A549 (cell line): ENCODE measurements around the gene TBX1. TPM values are rescaled to one million over a fixed set of nuclear protein-coding genes. Genes with fewer than 3 reads are reported as not detected.

Experiments used
- ATAC-seq, 2 experiments: fragments of 200-7000 bp in 1 of 2; fragments of >200 bp in 1 of 2; cut with Nextera tagmentation in 1 of 2; cut with Tn5 transposase in 1 of 2; 3 replicates each; pipeline versions ENCODE4 v1.8.0 to v1.9.1; 2018 to 2020; ENCODE audit warnings: mild to moderate bottlenecking in 1 of 2, moderate library complexity in 1 of 2
- CTCF ChIA-PET: fragments of 300-600 bp; sonication (Branson Sonifier 250); formaldehyde crosslinking; extraction: SDS; loops from one replicate; lab custom pipeline; 2021; ENCODE audit warnings: antibody characterized with exemption, inconsistent platforms; lab: Yijun Ruan, JAX
- POLR2A ChIA-PET: fragments of 350-600 bp; formaldehyde crosslinking; extraction: SDS; loops from one replicate; lab custom pipeline; 2021; ENCODE audit warnings: antibody characterized with exemption, inconsistent platforms; lab: Yijun Ruan, JAX
- DNase-seq, 2 experiments: peaks; one replicate each; pipeline versions ENCODE4 v3.0.0 to v3.0.0-alpha.2; 2011 to 2016; ENCODE audit warnings: low read depth in 1 of 2, low spot score in 1 of 2
- FAIRE-seq: peaks from 2 replicates; lab custom pipeline; 2011; peaks lifted over from hg19 to GRCh38; lab: Jason Lieb, UNC
- H3K27ac ChIP-seq, 2 experiments: fragments of >200 bp; sonication (Bioruptor Twin); formaldehyde crosslinking; 3 replicates each; pipeline ENCODE4 v1.5.1; 2016 to 2017
- H3K4me1 ChIP-seq: fragments of >200 bp; sonication (Bioruptor Twin); formaldehyde crosslinking; 3 replicates; pipeline ENCODE4 v1.6.1; 2016
- H3K4me2 ChIP-seq: fragments of >200 bp; sonication (Bioruptor Twin); formaldehyde crosslinking; 3 replicates; pipeline ENCODE4 v1.6.1; 2016
- H3K4me3 ChIP-seq: fragments of >200 bp; sonication (Bioruptor Twin); formaldehyde crosslinking; 3 replicates; pipeline ENCODE4 v1.5.1; 2016
- H3K9me3 ChIP-seq: fragments of >200 bp; sonication (Bioruptor Twin); formaldehyde crosslinking; 3 replicates; pipeline ENCODE4 v1.6.1; 2016
- CEBPB ChIP-seq, 2 experiments: fragments of >200 bp in 1 of 2; sonication (Bioruptor Twin) in 1 of 2; formaldehyde crosslinking in 1 of 2; IDR thresholded peaks; 2 replicates each; pipeline ENCODE4 v1.6.1; 2012 to 2016
- E2F6 ChIP-seq: IDR thresholded peaks from 2 replicates; pipeline ENCODE4 v1.6.1; 2012; ENCODE audit warnings: low read depth, borderline replicate concordance
- EHF ChIP-seq: fragments of 250-450 bp; sonication (Bioruptor Pico); IDR thresholded peaks from 2 replicates; pipeline ENCODE4 v1.5.0; 2020; ENCODE audit warnings: mild to moderate bottlenecking
- EHMT2 ChIP-seq: fragments of 200-600 bp; sonication (generic); IDR thresholded peaks from 2 replicates; pipeline ENCODE4 v1.6.1; 2016; ENCODE audit warnings: antibody characterized with exemption, low read depth, mild to moderate bottlenecking, moderate library complexity
- EP300 ChIP-seq, 2 experiments: fragments of >200 bp; sonication (Bioruptor Twin); formaldehyde crosslinking; IDR thresholded peaks; 2 replicates in 1 of 2; 3 replicates in 1 of 2; pipeline ENCODE4 v1.6.1; 2016 to 2017
- ESRRA ChIP-seq: fragments of 150-350 bp; IDR thresholded peaks from 2 replicates; pipeline ENCODE4 v1.6.1; 2014; ENCODE audit warnings: mild to moderate bottlenecking, low read length, borderline replicate concordance
- FOXS1 ChIP-seq: fragments of 250-450 bp; sonication (Bioruptor Pico); IDR thresholded peaks from 2 replicates; pipeline ENCODE4 v1.5.0; 2020; ENCODE audit warnings: mild to moderate bottlenecking, moderate library complexity
- GATA3 ChIP-seq: IDR thresholded peaks from 2 replicates; pipeline ENCODE4 v1.6.1; 2012; ENCODE audit warnings: borderline replicate concordance
- HDAC2 ChIP-seq: fragments of 200-600 bp; sonication (generic); IDR thresholded peaks from 2 replicates; pipeline ENCODE4 v1.6.1; 2016
- HEYL ChIP-seq: fragments of 250-450 bp; sonication (Bioruptor Pico); IDR thresholded peaks from 2 replicates; pipeline ENCODE4 v1.8.0; 2021; ENCODE audit warnings: mild to moderate bottlenecking, moderate library complexity
- HOXB5 ChIP-seq: fragments of 250-450 bp; sonication (Bioruptor Pico); IDR thresholded peaks from 2 replicates; pipeline ENCODE4 v1.5.0; 2020; ENCODE audit warnings: mild to moderate bottlenecking, moderate library complexity
- MAZ ChIP-seq: fragments of 150-350 bp; IDR thresholded peaks from 2 replicates; pipeline ENCODE4 v1.6.1; 2014; ENCODE audit warnings: antibody characterized with exemption, low read depth, low read length, borderline replicate concordance
- NFE2L2 ChIP-seq: fragments of 150-350 bp; conservative IDR thresholded peaks from 2 replicates; pipeline ENCODE4 v1.6.1; 2014; ENCODE audit warnings: low read length
- PBX3 ChIP-seq: IDR thresholded peaks from 2 replicates; pipeline ENCODE4 v1.6.1; 2012
- POLR2A ChIP-seq: IDR thresholded peaks from 2 replicates; pipeline ENCODE4 v1.6.1; 2012; ENCODE audit warnings: mild to moderate bottlenecking, low read length
- POLR2AphosphoS2 ChIP-seq: conservative IDR thresholded peaks from 2 replicates; pipeline ENCODE4 v1.6.1; 2012; ENCODE audit warnings: low read length, improper control_type of control experiment, inconsistent platforms
- RARB ChIP-seq: fragments of 250-450 bp; sonication (Bioruptor Pico); IDR thresholded peaks from 2 replicates; pipeline ENCODE4 v1.8.0; 2021; ENCODE audit warnings: mild to moderate bottlenecking, moderate library complexity
- RFX5 ChIP-seq: fragments of 450-650 bp; IDR thresholded peaks from 2 replicates; pipeline ENCODE4 v1.7.1; 2014; ENCODE audit warnings: antibody characterized with exemption, mild to moderate bottlenecking, moderate library complexity
- SMC3 ChIP-seq: fragments of >200 bp; sonication (Bioruptor Twin); formaldehyde crosslinking; IDR thresholded peaks from 3 replicates; pipeline ENCODE4 v1.6.1; 2018; ENCODE audit warnings: inconsistent platforms
- TFCP2L1 ChIP-seq: fragments of 250-450 bp; sonication (Bioruptor Pico); IDR thresholded peaks from 2 replicates; pipeline ENCODE4 v1.5.0; 2021; ENCODE audit warnings: mild to moderate bottlenecking
- TP53 ChIP-seq: fragments of 250-450 bp; sonication (Bioruptor Pico); IDR thresholded peaks from 2 replicates; pipeline ENCODE4 v1.5.0; 2021; ENCODE audit warnings: mild to moderate bottlenecking, moderate library complexity
- ZC3H11A ChIP-seq: fragments of 450-650 bp; IDR thresholded peaks from 2 replicates; pipeline ENCODE4 v1.6.1; 2014; ENCODE audit warnings: antibody characterized with exemption, mild to moderate bottlenecking
- ZNF302 ChIP-seq: fragments of 250-450 bp; sonication (Bioruptor Pico); IDR thresholded peaks from 2 replicates; pipeline ENCODE4 v1.9.0; 2021; ENCODE audit warnings: inconsistent platforms, mild to moderate bottlenecking, moderate library complexity
- ZSCAN20 ChIP-seq: fragments of 250-450 bp; sonication (Bioruptor Pico); IDR thresholded peaks from 2 replicates; pipeline ENCODE4 v1.8.0; 2022; ENCODE audit warnings: mild to moderate bottlenecking, moderate library complexity
- WGBS: methylation state at CpG from one replicate; pipeline ENCODE4 v1.1.6; 2017; ENCODE audit errors: missing lambda C conversion rate; 5-methylcytosine and 5-hydroxymethylcytosine counted together
- polyA plus RNA-seq, 4 experiments: library from polyadenylated mRNA; depleted of rRNA in 3 of 4; stranded (reverse); fragments of >200 nt; fragmentation: RNase III in 1 of 4; extraction: RNeasy Plus Mini Kit Qiagen cat#74134 plus additional on column Dnase treatment in 1 of 4; gene quantifications; 2 replicates in 3 of 4; 3 replicates in 1 of 4; pipeline ENCODE4 v1.2.3, GENCODE V29; 2011 to 2017
- TF ChIP-seq, protein P1 (sequence below): fragments of 450-650 bp; IDR thresholded peaks from 2 replicates; pipeline ENCODE4 v1.6.1; 2014; ENCODE audit warnings: antibody characterized with exemption
- TF ChIP-seq, protein P2 (sequence below): fragments of 250-450 bp; sonication (Bioruptor Pico); IDR thresholded peaks from 2 replicates; pipeline ENCODE4 v1.5.0; 2021; ENCODE audit warnings: mild to moderate bottlenecking, moderate library complexity, borderline replicate concordance
- TF ChIP-seq, protein P3 (sequence below): fragments of >200 bp; sonication (Bioruptor Twin); formaldehyde crosslinking; IDR thresholded peaks from 2 replicates; pipeline ENCODE4 v1.6.1; 2016

The TBX1 gene
- polyA plus RNA-seq, 2 of the 4 experiments (the other 2 are of a cell fraction), result 0.30 to 2.8 TPM

GRCh38 chr22:19740586-19740985 lies 20.0 kb upstream of the TBX1 start:
- no peak for ATAC-seq
- H3K4me1 ChIP-seq, result no peaks in the 10 kb centered on the region
- WGBS, result 88% methylated on average over 10 of the region's 15 CpGs
- no peak overlapping the region for H3K4me2 ChIP-seq
- H3K4me3 ChIP-seq, result no peak overlapping the region
- POLR2A ChIA-PET, result no interaction called here
- no peak for FAIRE-seq
- TF ChIP-seq EHF (CRISPR knock-in tag) (no peak), HDAC2 (no peak), CEBPB (IDR thresholded peaks at IDR 0.05) (no peak), RARB (no peak), TFCP2L1 (CRISPR knock-in tag) (no peak), MAZ (no peak), EHMT2 (no peak), FOXS1 (CRISPR knock-in tag) (no peak), NFE2L2 (no peak), ZC3H11A (no peak), SMC3 (no peak), POLR2A (no peak), RFX5 (no peak), POLR2AphosphoS2 (no peak)
- TF ChIP-seq, protein P1, sequence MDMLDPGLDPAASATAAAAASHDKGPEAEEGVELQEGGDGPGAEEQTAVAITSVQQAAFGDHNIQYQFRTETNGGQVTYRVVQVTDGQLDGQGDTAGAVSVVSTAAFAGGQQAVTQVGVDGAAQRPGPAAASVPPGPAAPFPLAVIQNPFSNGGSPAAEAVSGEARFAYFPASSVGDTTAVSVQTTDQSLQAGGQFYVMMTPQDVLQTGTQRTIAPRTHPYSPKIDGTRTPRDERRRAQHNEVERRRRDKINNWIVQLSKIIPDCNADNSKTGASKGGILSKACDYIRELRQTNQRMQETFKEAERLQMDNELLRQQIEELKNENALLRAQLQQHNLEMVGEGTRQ, result no peak
- CTCF ChIA-PET, result interaction anchor here (3.5 to 11.1 kb wide), 2 partner anchors 9 to 170 kb away, joined by 11 to 86 read pairs; no protein-coding TSS in a partner anchor
- no peaks in the 10 kb centered on the region for H3K9me3 ChIP-seq
- no peak for DNase-seq
- H3K27ac ChIP-seq, result no peak overlapping the region

DNA sequence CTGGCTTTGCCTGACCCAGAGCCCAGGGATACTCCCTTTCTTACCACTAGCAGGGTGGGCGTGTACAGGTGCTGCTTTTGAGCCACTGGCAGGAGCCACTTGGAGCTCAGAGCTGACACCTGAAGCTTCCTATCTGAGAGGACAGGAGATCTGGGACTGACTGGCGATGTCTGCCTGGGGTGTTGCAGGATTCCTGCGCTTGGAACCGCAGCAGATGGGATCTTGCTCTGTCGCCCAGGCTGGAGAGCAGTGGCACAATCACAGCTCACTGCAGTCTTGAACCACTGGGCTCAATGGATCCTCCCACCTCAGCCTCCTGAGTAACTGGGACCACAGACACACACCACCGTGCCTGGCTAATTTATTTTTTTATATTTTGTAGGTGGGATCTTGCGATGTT lies 19.5 kb upstream of the TBX1 start:
- no peak overlapping the region for H3K4me3 ChIP-seq
- no peak overlapping the region for H3K27ac ChIP-seq
- TF ChIP-seq, protein P2, sequence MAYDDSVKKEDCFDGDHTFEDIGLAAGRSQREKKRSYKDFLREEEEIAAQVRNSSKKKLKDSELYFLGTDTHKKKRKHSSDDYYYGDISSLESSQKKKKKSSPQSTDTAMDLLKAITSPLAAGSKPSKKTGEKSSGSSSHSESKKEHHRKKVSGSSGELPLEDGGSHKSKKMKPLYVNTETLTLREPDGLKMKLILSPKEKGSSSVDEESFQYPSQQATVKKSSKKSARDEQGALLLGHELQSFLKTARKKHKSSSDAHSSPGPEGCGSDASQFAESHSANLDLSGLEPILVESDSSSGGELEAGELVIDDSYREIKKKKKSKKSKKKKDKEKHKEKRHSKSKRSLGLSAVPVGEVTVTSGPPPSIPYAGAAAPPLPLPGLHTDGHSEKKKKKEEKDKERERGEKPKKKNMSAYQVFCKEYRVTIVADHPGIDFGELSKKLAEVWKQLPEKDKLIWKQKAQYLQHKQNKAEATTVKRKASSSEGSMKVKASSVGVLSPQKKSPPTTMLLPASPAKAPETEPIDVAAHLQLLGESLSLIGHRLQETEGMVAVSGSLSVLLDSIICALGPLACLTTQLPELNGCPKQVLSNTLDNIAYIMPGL (CRISPR knock-in tag), result no peak
- no peak for TF ChIP-seq E2F6
- no peak for TF ChIP-seq EP300 (IDR thresholded peaks at IDR 0.05)
- no peak for TF ChIP-seq SMC3
- TF ChIP-seq POLR2AphosphoS2, result no peak
- TF ChIP-seq ESRRA, result no peak
- TF ChIP-seq, all 56 proteins: peak for 0
- Histone ChIP-seq H3K4me1 (no peaks in the 10 kb centered on the region), H3K4me2 (no peak overlapping the region), H3K9me3 (no peaks in the 10 kb centered on the region)
- ChIA-PET CTCF (interaction anchor here (1.6 to 11.1 kb wide), 3 partner anchors 10 to 169 kb away, joined by 6 to 86 read pairs (median 11); no protein-coding TSS in a partner anchor), POLR2A (no interaction called here)
- DNase-seq (no peak), ATAC-seq (no peak), FAIRE-seq (no peak)
- 86% methylated on average over 5 of the region's 7 CpGs for WGBS

GRCh38 chr22:19742160-19743066 lies 18.2 kb upstream of the TBX1 start:
- Histone ChIP-seq H3K4me1 (no peaks in the 10 kb centered on the region), H3K27ac (no peak overlapping the region), H3K4me3 (no peak overlapping the region), H3K9me3 (no peaks in the 10 kb centered on the region)
- WGBS, result 85% methylated on average over 8 of the region's 21 CpGs
- DNase-seq, result no peak
- CTCF ChIA-PET, result interaction anchor here (0.6 to 11.1 kb wide), 8 partner anchors 10 to 204 kb away, joined by 3 to 86 read pairs (median 6); partner anchors contain the start of gene GP1BB
- ATAC-seq, result no peak
- no peak for FAIRE-seq
- TF ChIP-seq MAZ, result no peak
- TF ChIP-seq ZSCAN20 (CRISPR knock-in tag), result no peak
- TF ChIP-seq POLR2AphosphoS2, result no peak
- TF ChIP-seq HEYL (CRISPR knock-in tag), result no peak
- TF ChIP-seq TP53, result no peak
- TF ChIP-seq PBX3, result no peak
- no peak for TF ChIP-seq HOXB5 (CRISPR knock-in tag)
- TF ChIP-seq GATA3, result no peak
- TF ChIP-seq ZNF302 (CRISPR knock-in tag), result no peak
- TF ChIP-seq, protein P3, sequence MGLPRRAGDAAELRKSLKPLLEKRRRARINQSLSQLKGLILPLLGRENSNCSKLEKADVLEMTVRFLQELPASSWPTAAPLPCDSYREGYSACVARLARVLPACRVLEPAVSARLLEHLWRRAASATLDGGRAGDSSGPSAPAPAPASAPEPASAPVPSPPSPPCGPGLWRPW, result no peak
- TF ChIP-seq, all 56 proteins: peak for 0
- POLR2A ChIA-PET, result no interaction called here
- H3K4me2 ChIP-seq, result no peak overlapping the region
